ENCODE measurements around the gene TFAM.

GRCh38 chr10:58359541-58359940 lies 25.7 kb upstream of the TFAM start:
- no peak for TF ChIP-seq POLR2AphosphoS5 (IDR thresholded peaks at IDR 0.05)
- TF ChIP-seq, protein P1, sequence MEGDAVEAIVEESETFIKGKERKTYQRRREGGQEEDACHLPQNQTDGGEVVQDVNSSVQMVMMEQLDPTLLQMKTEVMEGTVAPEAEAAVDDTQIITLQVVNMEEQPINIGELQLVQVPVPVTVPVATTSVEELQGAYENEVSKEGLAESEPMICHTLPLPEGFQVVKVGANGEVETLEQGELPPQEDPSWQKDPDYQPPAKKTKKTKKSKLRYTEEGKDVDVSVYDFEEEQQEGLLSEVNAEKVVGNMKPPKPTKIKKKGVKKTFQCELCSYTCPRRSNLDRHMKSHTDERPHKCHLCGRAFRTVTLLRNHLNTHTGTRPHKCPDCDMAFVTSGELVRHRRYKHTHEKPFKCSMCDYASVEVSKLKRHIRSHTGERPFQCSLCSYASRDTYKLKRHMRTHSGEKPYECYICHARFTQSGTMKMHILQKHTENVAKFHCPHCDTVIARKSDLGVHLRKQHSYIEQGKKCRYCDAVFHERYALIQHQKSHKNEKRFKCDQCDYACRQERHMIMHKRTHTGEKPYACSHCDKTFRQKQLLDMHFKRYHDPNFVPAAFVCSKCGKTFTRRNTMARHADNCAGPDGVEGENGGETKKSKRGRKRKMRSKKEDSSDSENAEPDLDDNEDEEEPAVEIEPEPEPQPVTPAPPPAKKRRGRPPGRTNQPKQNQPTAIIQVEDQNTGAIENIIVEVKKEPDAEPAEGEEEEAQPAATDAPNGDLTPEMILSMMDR (IDR thresholded peaks at IDR 0.05), result no peak

Measured in upper lobe of left lung (tissue), 4 donors.